GM19328 (cell line): ENCODE measurements around the gene PLCB4.

Experiments
- ATAC-seq: cut with Tn5 transposase; IDR thresholded peaks from one replicate; pipeline ENCODE4 v1.9.1; 2021; ENCODE audit warnings: mild to moderate bottlenecking, moderate library complexity; ENCODE audit not compliant: unreplicated experiment

The PLCB4 gene

GRCh38 chr20:9480066-9480465 is 411.2 kb downstream of the PLCB4 start:
- no peak for ATAC-seq

GRCh38 chr20:9482180-9482579 is 413.3 kb downstream of the PLCB4 start:
- ATAC-seq, result no peak

GRCh38 chr20:9483131-9483530 is 414.2 kb downstream of the PLCB4 start:
- ATAC-seq, result no peak

- ATAC-seq, result no peak
Observed at GRCh38 chr20:9485614-9486340, 416.9 kb downstream of the PLCB4 start.

- ATAC-seq, result no peak
Observed at GRCh38 chr20:9487231-9487630, 418.3 kb downstream of the PLCB4 start.

- ATAC-seq, result no peak
Observed at GRCh38 chr20:9488063-9488462, 419.2 kb downstream of the PLCB4 start.

- ATAC-seq, result no peak
Observed at GRCh38 chr20:9490161-9490560, 421.3 kb downstream of the PLCB4 start.

- ATAC-seq, result no peak
Observed at GRCh38 chr20:9490631-9491030, 421.7 kb downstream of the PLCB4 start.

GRCh38 chr20:9491324-9491723 is 422.4 kb downstream of the PLCB4 start:
- ATAC-seq, result no peak

- no peak for ATAC-seq
Observed at GRCh38 chr20:9492067-9492466, 423.2 kb downstream of the PLCB4 start.

- ATAC-seq, result no peak
Observed at GRCh38 chr20:9493803-9494202, 424.9 kb downstream of the PLCB4 start.

GRCh38 chr20:9495701-9496100 is 426.8 kb downstream of the PLCB4 start:
- ATAC-seq, result no peak

GRCh38 chr20:9496155-9496554 is 427.3 kb downstream of the PLCB4 start:
- ATAC-seq, result no peak

GRCh38 chr20:9498322-9498721 is 429.4 kb downstream of the PLCB4 start:
- ATAC-seq, result no peak

- no peak for ATAC-seq
Observed at GRCh38 chr20:9499126-9499899, 430.4 kb downstream of the PLCB4 start.

GRCh38 chr20:9500121-9500520 is 431.2 kb downstream of the PLCB4 start:
- peak; percentile 66 for ATAC-seq

- ATAC-seq, result no peak
Observed at GRCh38 chr20:9501473-9501872, 432.6 kb downstream of the PLCB4 start.

GRCh38 chr20:9503526-9504245 is 434.8 kb downstream of the PLCB4 start:
- no peak for ATAC-seq

GRCh38 chr20:9506280-9506821 is 437.5 kb downstream of the PLCB4 start:
- no peak for ATAC-seq

- no peak for ATAC-seq
Observed at GRCh38 chr20:9506964-9507369, 438.1 kb downstream of the PLCB4 start.

GRCh38 chr20:9507544-9508239 is 438.8 kb downstream of the PLCB4 start:
- no peak for ATAC-seq
